HG02884 (cell line): ENCODE measurements around the gene UBE3A.
"Not testable (repeated sequence)": the region's sequence is repeated elsewhere in the genome, so short reads cannot be mapped to it uniquely, and the experiment has no call there.

Experiments used
- ATAC-seq: cut with Tn5 transposase; IDR thresholded peaks from one replicate; pipeline ENCODE4 v1.9.1; 2021; ENCODE audit warnings: mild to moderate bottlenecking, moderate library complexity; ENCODE audit not compliant: unreplicated experiment

The UBE3A gene

GRCh38 chr15:25439369-25439836 is 579 bp upstream of the UBE3A start:
- ATAC-seq: peak; percentile 15

- ATAC-seq: peak; percentile 39
These were observed 835 bp downstream of the UBE3A start for GRCh38 chr15:25437777-25438600.

DNA sequence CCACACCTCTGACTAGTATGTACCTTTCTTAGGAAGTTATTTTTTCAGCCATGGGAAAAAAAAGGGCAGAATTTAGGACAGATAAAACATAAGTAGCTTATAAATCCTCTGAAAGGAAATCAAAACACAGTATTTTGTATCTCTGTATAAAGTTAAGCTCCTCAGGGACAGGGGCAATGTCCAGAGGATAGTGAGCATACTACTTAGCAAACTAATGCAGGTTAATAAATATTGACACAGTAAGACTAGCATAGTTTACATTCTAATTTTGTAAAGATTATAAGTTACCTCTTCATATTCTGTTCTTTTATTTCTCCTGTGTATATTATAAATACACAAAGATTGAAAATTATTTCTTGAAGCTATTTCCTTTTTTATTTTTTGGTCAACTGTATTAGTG is 2.1 kb downstream of the UBE3A start:
- no peak for ATAC-seq

DNA sequence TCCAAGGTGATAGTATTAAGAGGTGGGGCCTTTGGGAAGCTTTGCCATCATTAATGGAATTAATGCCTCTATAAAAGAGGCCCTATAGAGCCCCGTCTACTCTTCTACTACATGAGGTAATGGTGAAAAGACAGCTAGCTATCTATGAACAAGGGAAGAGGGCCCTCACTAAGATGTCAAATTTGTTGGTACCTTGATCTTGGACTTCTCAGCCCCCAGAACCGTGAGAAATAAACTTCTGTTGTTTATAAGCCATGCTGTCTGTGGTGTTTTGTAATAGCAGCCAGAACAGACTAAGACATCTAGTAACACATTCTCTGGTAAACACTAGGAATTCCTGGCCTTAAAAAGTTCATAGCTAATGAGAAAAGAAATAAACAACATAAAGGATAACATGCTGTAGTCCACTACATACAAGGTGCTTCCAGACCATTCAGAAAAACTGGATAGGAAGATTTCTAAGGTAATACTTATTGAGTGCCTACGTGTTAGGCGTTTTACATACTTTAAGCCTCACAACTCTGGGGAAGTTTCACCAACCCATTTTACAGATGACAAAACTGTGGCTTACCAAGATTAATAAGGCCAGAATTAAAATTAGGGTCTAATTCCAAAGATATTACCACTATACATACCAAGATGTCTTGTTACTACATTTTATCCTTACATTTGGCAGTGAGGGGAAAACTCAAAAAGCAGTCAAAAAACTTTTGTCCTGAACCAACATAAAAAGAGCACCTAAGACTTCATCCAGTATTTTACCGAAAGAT is 3.2 kb downstream of the UBE3A start:
- no peak for ATAC-seq

GRCh38 chr15:25433118-25433865 is 5.5 kb downstream of the UBE3A start:
- no peak for ATAC-seq

GRCh38 chr15:25431836-25432561 is 6.8 kb downstream of the UBE3A start:
- ATAC-seq: no peak

GRCh38 chr15:25427861-25428260 is 11.0 kb downstream of the UBE3A start:
- no peak for ATAC-seq

- no peak for ATAC-seq
These were observed 11.8 kb downstream of the UBE3A start for GRCh38 chr15:25426896-25427610.

GRCh38 chr15:25424073-25424472 is 14.8 kb downstream of the UBE3A start:
- ATAC-seq: no peak

- no peak for ATAC-seq
These were observed 16.8 kb downstream of the UBE3A start for GRCh38 chr15:25422021-25422420.

- no peak for ATAC-seq
These were observed 20.6 kb downstream of the UBE3A start for GRCh38 chr15:25418202-25418601.

DNA sequence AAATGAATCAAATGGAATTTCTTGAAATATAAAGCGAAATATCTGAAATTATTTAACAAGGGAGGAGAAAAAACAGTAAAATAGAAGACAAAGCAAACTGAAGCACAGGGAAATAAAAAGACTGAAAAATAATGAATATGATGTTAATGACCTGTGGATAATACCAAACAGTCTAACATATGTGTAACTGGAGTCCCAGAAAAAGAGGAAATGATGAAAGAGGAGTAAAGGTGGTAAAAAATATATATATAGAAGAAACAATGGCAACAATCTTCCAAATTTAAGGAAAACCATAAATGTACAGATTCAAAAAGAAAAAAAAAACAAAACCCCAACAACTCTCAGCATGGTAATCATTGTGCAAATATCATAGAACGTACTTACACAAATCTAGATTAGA is 21.2 kb downstream of the UBE3A start:
- ATAC-seq: no peak

- peak; percentile 64 for ATAC-seq
These were observed 22.1 kb downstream of the UBE3A start for GRCh38 chr15:25416693-25417092.

GRCh38 chr15:25415707-25416106 is 23.1 kb downstream of the UBE3A start:
- no peak for ATAC-seq

GRCh38 chr15:25415217-25415616 is 23.6 kb downstream of the UBE3A start:
- ATAC-seq: no peak

GRCh38 chr15:25410649-25411048 is 28.2 kb downstream of the UBE3A start:
- ATAC-seq: no peak

GRCh38 chr15:25409731-25410130 is 29.1 kb downstream of the UBE3A start:
- not testable (repeated sequence) for ATAC-seq

DNA sequence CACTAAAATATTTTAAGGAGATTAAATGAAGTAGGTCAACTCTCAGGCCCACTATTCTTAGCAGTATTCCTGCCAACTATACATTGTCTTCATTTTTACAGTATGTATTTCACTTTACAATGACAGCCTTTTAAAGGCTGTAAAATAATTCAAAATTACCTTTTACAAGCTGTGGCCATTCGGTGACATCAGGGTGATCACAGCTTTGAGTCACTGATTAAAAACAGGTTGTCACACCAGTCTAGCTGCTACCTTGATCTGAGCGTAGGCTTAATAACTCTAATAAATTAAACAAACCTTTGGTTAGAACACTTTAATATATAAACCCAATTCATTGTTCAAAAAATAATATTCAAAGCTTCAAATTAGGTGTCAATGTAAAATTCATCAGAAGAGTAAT is 29.9 kb downstream of the UBE3A start:
- no peak for ATAC-seq

DNA sequence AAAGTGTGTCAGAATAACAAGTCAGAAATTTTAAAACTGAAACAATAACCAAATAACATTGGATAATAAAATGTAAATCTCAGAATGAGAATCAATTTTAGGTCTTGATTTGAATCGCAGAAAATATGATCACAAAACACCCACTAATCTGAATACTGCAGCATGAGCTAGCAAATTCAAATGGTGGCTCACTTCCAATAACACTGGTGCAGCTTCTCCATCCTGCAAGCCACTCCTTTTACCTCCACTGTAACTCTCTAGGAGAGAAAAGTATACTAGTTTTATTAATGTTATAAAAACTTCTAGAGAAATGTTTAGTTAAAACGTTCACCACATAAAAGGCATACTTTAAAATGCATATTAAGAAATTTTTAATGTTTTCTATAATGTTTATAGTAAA is 30.4 kb downstream of the UBE3A start:
- no peak for ATAC-seq

GRCh38 chr15:25407950-25408349 is 30.9 kb downstream of the UBE3A start:
- no peak for ATAC-seq
